Measurements from ENCODE around the gene DUSP16.

DUSP16 gene

GRCh38 chr12:12549426-12549825 lies 13.2 kb downstream of the DUSP16 start:
- no peak for DNase-seq (ENCODE audit: low read depth in 2 of 2, low spot score in 1 of 2)

- DNase-seq (ENCODE audit: low read depth in 2 of 2, low spot score in 1 of 2): no peak
Observed at GRCh38 chr12:12548713-12549112, 13.9 kb downstream of the DUSP16 start.

GRCh38 chr12:12546314-12546772 lies 16.3 kb downstream of the DUSP16 start:
- DNase-seq (ENCODE audit: low read depth in 2 of 2, low spot score in 1 of 2): no peak

- no peak for DNase-seq (ENCODE audit: low read depth in 2 of 2, low spot score in 1 of 2)
Observed at GRCh38 chr12:12543959-12544358, 18.7 kb downstream of the DUSP16 start.

GRCh38 chr12:12542964-12543363 lies 19.7 kb downstream of the DUSP16 start:
- DNase-seq (ENCODE audit: low read depth in 2 of 2, low spot score in 1 of 2): no peak

- no peak for DNase-seq (ENCODE audit: low read depth in 2 of 2, low spot score in 1 of 2)
Observed at GRCh38 chr12:12542286-12542685, 20.4 kb downstream of the DUSP16 start.

- no peak for DNase-seq (ENCODE audit: low read depth in 2 of 2, low spot score in 1 of 2)
Observed at GRCh38 chr12:12541782-12542181, 20.9 kb downstream of the DUSP16 start.

GRCh38 chr12:12540261-12541013 lies 22.2 kb downstream of the DUSP16 start:
- no peak for DNase-seq (ENCODE audit: low read depth in 2 of 2, low spot score in 1 of 2)

- no peak for DNase-seq (ENCODE audit: low read depth in 2 of 2, low spot score in 1 of 2)
Observed at GRCh38 chr12:12539028-12539810, 23.4 kb downstream of the DUSP16 start.

- no peak for DNase-seq (ENCODE audit: low read depth in 2 of 2, low spot score in 1 of 2)
Observed at GRCh38 chr12:12538535-12538934, 24.1 kb downstream of the DUSP16 start.

- DNase-seq (ENCODE audit: low read depth in 2 of 2, low spot score in 1 of 2): no peak
Observed at GRCh38 chr12:12537421-12537820, 25.2 kb downstream of the DUSP16 start.

GRCh38 chr12:12534975-12535374 lies 27.7 kb downstream of the DUSP16 start:
- DNase-seq (ENCODE audit: low read depth in 2 of 2, low spot score in 1 of 2): no peak

GRCh38 chr12:12534166-12534866 lies 28.3 kb downstream of the DUSP16 start:
- no peak for DNase-seq (ENCODE audit: low read depth in 2 of 2, low spot score in 1 of 2)

- no peak for DNase-seq (ENCODE audit: low read depth in 2 of 2, low spot score in 1 of 2)
Observed at GRCh38 chr12:12533238-12533829, 29.3 kb downstream of the DUSP16 start.

GRCh38 chr12:12531194-12531593 lies 31.5 kb downstream of the DUSP16 start:
- no peak for DNase-seq (ENCODE audit: low read depth in 2 of 2, low spot score in 1 of 2)

- DNase-seq (ENCODE audit: low read depth in 2 of 2, low spot score in 1 of 2): no peak
Observed at GRCh38 chr12:12529783-12530421, 32.8 kb downstream of the DUSP16 start.

GRCh38 chr12:12528361-12529270 lies 34.0 kb downstream of the DUSP16 start:
- no peak for DNase-seq (ENCODE audit: low read depth in 2 of 2, low spot score in 1 of 2)

GRCh38 chr12:12527820-12528296 lies 34.8 kb downstream of the DUSP16 start:
- no peak for DNase-seq (ENCODE audit: low read depth in 2 of 2, low spot score in 1 of 2)

GRCh38 chr12:12524128-12524527 lies 38.5 kb downstream of the DUSP16 start:
- DNase-seq (ENCODE audit: low read depth in 2 of 2, low spot score in 1 of 2): no peak

GRCh38 chr12:12523229-12523628 lies 39.4 kb downstream of the DUSP16 start:
- no peak for DNase-seq (ENCODE audit: low read depth in 2 of 2, low spot score in 1 of 2)

Measured in stimulated activated CD8-positive, alpha-beta memory T cell treated with anti-CD3 and anti-CD28 coated beads, Interleukin-4, amount 100 ng/mL, for 4 hours (primary cell).